Transverse colon (tissue), 4 donors: ENCODE measurements around the gene PPM1H. TPM values are rescaled to one million over a fixed set of nuclear protein-coding genes. Genes with fewer than 3 reads are reported as not detected.

Source experiments
- DNase-seq: peaks from one replicate; pipeline ENCODE4 v3.0.0-alpha.2; 2019
- H3K27ac ChIP-seq, 4 donors: fragments of 200-600 bp; sonication (generic); 2 replicates each; pipeline ENCODE4 v1.5.1; 2016 to 2018; ENCODE audit warnings: inconsistent platforms in 4 of 4
- H3K27me3 ChIP-seq: fragments of 200-600 bp; sonication (generic); 2 replicates; pipeline ENCODE4 v1.5.1; 2017; ENCODE audit warnings: inconsistent platforms
- H3K36me3 ChIP-seq, 4 donors: fragments of 200-600 bp; sonication (generic); 2 replicates each; pipeline ENCODE4 v1.5.1; 2017 to 2019; ENCODE audit warnings: inconsistent platforms in 4 of 4
- H3K4me1 ChIP-seq, 4 donors: fragments of 200-600 bp; sonication (generic); 2 replicates each; pipeline ENCODE4 v1.5.1; 2017 to 2020; ENCODE audit warnings: inconsistent platforms in 4 of 4
- H3K4me3 ChIP-seq, 4 donors: fragments of 200-600 bp; sonication (generic); 1 replicate in 1 of 4; 2 replicates in 3 of 4; pipeline versions ENCODE4 v1.5.1 to v1.6.1; 2017 to 2019; ENCODE audit warnings: inconsistent platforms in 4 of 4
- H3K9me3 ChIP-seq, 2 donors: fragments of 200-600 bp; sonication (generic); 2 replicates each; pipeline ENCODE4 v1.5.1; 2017 to 2019; ENCODE audit warnings: inconsistent platforms in 2 of 2
- EP300 ChIP-seq: sonication (generic); formaldehyde crosslinking; IDR thresholded peaks from one replicate; pipeline ENCODE4 v1.6.1; 2017; ENCODE audit warnings: antibody characterized with exemption, low read depth
- POLR2A ChIP-seq: fragments of 450-650 bp; IDR thresholded peaks from one replicate; pipeline ENCODE4 v1.6.1; 2016; ENCODE audit warnings: antibody characterized with exemption, mild to moderate bottlenecking, moderate library complexity
- POLR2AphosphoS5 ChIP-seq, 3 donors: sonication (generic); formaldehyde crosslinking; IDR thresholded peaks; one replicate each; pipeline ENCODE4 v1.6.1; 2016; ENCODE audit warnings: antibody characterized with exemption in 3 of 3
- WGBS, 2 donors: methylation state at CpG; one replicate each; pipeline ENCODE4 v1.1.5; 2018; ENCODE audit warnings: low coverage in 1 of 2; 5-methylcytosine and 5-hydroxymethylcytosine counted together
- in situ Hi-C, 4 donors: fragments of 200-750 bp; cut with MboI; loops; one replicate each; pipeline versions ENCODE4 v1.15.0 to v1.15.1; 2017; ENCODE audit warnings: low sequenced_read_pairs in 3 of 4, low pct_ligation_motif_present in 1 of 4, low pct_unique_long_range_greater_than_20kb in 1 of 4
- intact Hi-C: fragments of 100-400 bp; cut with DNase I; formaldehyde crosslinking; loops from one replicate; pipeline ENCODE4 v1.15.1; 2023; ENCODE audit warnings: low total_unique reads
- total RNA-seq, 4 donors: library from RNA; depleted of rRNA; stranded (reverse); fragments of >200 nt; gene quantifications; one replicate each; pipeline ENCODE4 v1.1.0, GENCODE V29; 2016
- TF ChIP-seq, protein P1 (sequence below), 5 experiments: fragments of 200-600 bp in 3 of 5; fragments of 450-650 bp in 2 of 5; sonication (generic) in 3 of 5; IDR thresholded peaks; 1 replicate in 2 of 5; 2 replicates in 3 of 5; pipeline ENCODE4 v1.5.1; 2016 to 2017; ENCODE audit warnings: antibody characterized with exemption in 5 of 5, inconsistent platforms in 3 of 5, mild to moderate bottlenecking in 2 of 5, moderate library complexity in 1 of 5

Gene PPM1H
- 1 to 10 TPM in 3 of 4 donors, under 1 TPM in 1; 0.37 to 3.2 (median 2.8) TPM for total RNA-seq

DNA sequence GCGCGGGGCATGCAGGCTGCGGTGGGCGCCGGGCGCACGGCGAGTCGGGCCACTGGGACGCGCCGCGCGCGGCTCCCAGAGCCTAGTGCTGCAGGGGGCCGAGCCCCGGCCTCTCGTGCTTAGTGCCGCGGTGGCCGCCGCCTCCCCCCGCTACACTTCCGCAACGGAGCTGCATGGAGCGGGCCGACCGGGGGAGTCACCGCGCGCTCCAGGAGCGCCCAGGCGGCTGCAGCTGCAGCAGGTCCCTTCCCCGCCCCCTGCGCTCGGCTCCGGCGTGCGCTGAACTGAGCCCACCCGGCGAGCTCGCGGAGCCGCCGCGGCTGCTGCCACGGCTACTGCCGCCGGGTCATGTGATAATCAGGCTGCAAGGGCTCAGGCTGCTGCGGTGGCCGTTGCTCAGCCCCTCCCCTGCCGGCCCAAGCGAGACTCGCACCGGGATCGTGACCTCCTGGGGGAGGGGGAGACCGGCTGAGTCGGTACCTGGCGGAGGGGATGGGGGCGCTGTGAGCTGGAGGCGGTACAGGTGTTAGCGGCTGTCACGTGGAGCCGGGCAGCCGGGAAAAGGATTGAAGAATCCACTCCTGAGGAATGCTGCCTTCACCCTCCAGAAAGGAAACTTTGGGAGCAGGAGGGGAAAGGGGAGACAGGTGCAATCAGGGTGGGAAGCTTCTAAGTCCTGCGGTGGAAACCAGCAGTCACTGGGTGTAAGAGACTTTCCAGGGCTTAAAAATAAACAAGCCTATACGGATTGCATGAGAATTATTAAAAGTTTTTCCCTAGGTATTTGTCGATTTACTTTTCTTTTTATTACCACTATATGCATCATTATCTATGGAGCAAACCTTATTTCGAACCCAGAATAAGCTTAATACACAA, at the start of gene PPM1H:
Gene PPM1H (minus strand): TSS at position 352 of the 876 bp plus-strand sequence. CDS start 414 bp downstream, outside the sequence.
- H3K9me3 ChIP-seq: no peaks in the 10 kb centered on the region
- peaks cover 4 to 17% (median 12%) of the 10 kb centered on the region in 4 donors for H3K4me1 ChIP-seq
- no peaks in the 10 kb centered on the region for H3K36me3 ChIP-seq
- WGBS, 2 donors: 4 to 5% methylated on average over 7 to 18 of the region's 69 CpGs
- H3K27ac ChIP-seq: peak within 1 kb of the TSS; percentile 31 to 83 (median 66)
- DNase-seq: peak; percentile 82
- H3K27me3 ChIP-seq: no peaks in the 10 kb centered on the region
- intact Hi-C loops: no loop called here
- H3K4me3 ChIP-seq: peak within 1 kb of the TSS; percentile 56 to 78 (median 68)
- in situ Hi-C loops: no loop called here
- TF ChIP-seq EP300 (no peak), POLR2AphosphoS5 (IDR thresholded peaks at IDR 0.05) (peak in 2 of 3 donors; percentile 34 to 36)
- TF ChIP-seq, protein P1, sequence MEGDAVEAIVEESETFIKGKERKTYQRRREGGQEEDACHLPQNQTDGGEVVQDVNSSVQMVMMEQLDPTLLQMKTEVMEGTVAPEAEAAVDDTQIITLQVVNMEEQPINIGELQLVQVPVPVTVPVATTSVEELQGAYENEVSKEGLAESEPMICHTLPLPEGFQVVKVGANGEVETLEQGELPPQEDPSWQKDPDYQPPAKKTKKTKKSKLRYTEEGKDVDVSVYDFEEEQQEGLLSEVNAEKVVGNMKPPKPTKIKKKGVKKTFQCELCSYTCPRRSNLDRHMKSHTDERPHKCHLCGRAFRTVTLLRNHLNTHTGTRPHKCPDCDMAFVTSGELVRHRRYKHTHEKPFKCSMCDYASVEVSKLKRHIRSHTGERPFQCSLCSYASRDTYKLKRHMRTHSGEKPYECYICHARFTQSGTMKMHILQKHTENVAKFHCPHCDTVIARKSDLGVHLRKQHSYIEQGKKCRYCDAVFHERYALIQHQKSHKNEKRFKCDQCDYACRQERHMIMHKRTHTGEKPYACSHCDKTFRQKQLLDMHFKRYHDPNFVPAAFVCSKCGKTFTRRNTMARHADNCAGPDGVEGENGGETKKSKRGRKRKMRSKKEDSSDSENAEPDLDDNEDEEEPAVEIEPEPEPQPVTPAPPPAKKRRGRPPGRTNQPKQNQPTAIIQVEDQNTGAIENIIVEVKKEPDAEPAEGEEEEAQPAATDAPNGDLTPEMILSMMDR (IDR thresholded peaks at IDR 0.05): peak; percentile 37 to 79 (median 43)

GRCh38 chr12:62983594-62983993, 48.6 kb upstream of the PPM1H start:
- in situ Hi-C loops (no loop called here), intact Hi-C loops (no loop called here)
- WGBS, 2 donors: 36% methylated on average over 4 of the region's 4 CpGs; no CpG with 5 or more reads in 1 of the 2 donors
- no peak for DNase-seq
- Histone ChIP-seq H3K9me3 (no peaks in the 10 kb centered on the region), H3K4me3 (no peak overlapping the region), H3K36me3 (no peaks in the 10 kb centered on the region), H3K27ac (no peak overlapping the region), H3K4me1 (no peaks in the 10 kb centered on the region), H3K27me3 (no peaks in the 10 kb centered on the region)
- TF ChIP-seq, protein P1 (IDR thresholded peaks at IDR 0.05): peak in 1 of 5 experiments; percentile 13
- no peak for TF ChIP-seq POLR2AphosphoS5 (IDR thresholded peaks at IDR 0.05)

- no peak for TF ChIP-seq EP300
- TF ChIP-seq, protein P1 (IDR thresholded peaks at IDR 0.05): no peak
- no peak for TF ChIP-seq POLR2A
- intact Hi-C loops (no loop called here), in situ Hi-C loops (no loop called here)
Observed at GRCh38 chr12:62978768-62979167, 43.8 kb upstream of the PPM1H start.

GRCh38 chr12:62977883-62978282, 42.9 kb upstream of the PPM1H start:
- TF ChIP-seq, protein P1 (IDR thresholded peaks at IDR 0.05): no peak
- no peaks in the 10 kb centered on the region for H3K9me3 ChIP-seq
- H3K27ac ChIP-seq: no peak overlapping the region
- H3K4me1 ChIP-seq: no peaks in the 10 kb centered on the region
- WGBS, 2 donors: 80 to 92% methylated on average over 1 of the region's 1 CpG
- no peaks in the 10 kb centered on the region for H3K27me3 ChIP-seq
- in situ Hi-C loops (no loop called here), intact Hi-C loops (no loop called here)
- no peak for DNase-seq
- H3K4me3 ChIP-seq: no peak overlapping the region
- H3K36me3 ChIP-seq: no peaks in the 10 kb centered on the region

More at GRCh38 chr12:62978768-62979167, 43.8 kb upstream of the PPM1H start:
- H3K4me3 ChIP-seq: no peak overlapping the region
- DNase-seq: no peak
- no peaks in the 10 kb centered on the region for H3K9me3 ChIP-seq
- no peaks in the 10 kb centered on the region for H3K27me3 ChIP-seq
- H3K27ac ChIP-seq: no peak overlapping the region
- H3K36me3 ChIP-seq: no peaks in the 10 kb centered on the region
- no peaks in the 10 kb centered on the region for H3K4me1 ChIP-seq
